GM10847 (cell line): ENCODE measurements around the gene ITGB3.

Source experiments
- POLR2A ChIP-seq: IDR thresholded peaks from 2 replicates; pipeline ENCODE4 v1.6.1; 2011; ENCODE audit not compliant: insufficient read length; ENCODE audit errors: extremely low read depth

Gene ITGB3

GRCh38 chr17:47280072-47280811 lies 26.6 kb downstream of the ITGB3 start:
- TF ChIP-seq POLR2A: no peak

- TF ChIP-seq POLR2A: no peak
Observed at GRCh38 chr17:47281216-47281615, 27.6 kb downstream of the ITGB3 start.

- no peak for TF ChIP-seq POLR2A
Observed at GRCh38 chr17:47285003-47285402, 31.4 kb downstream of the ITGB3 start.

- no peak for TF ChIP-seq POLR2A
Observed at GRCh38 chr17:47286198-47286914, 32.7 kb downstream of the ITGB3 start.

GRCh38 chr17:47287068-47287467 lies 33.4 kb downstream of the ITGB3 start:
- TF ChIP-seq POLR2A: no peak

GRCh38 chr17:47287639-47288038 lies 34.0 kb downstream of the ITGB3 start:
- TF ChIP-seq POLR2A: no peak

- no peak for TF ChIP-seq POLR2A
Observed at GRCh38 chr17:47288531-47289116, 35.0 kb downstream of the ITGB3 start.

GRCh38 chr17:47289302-47289701 lies 35.7 kb downstream of the ITGB3 start:
- no peak for TF ChIP-seq POLR2A

GRCh38 chr17:47290870-47291241 lies 37.2 kb downstream of the ITGB3 start:
- no peak for TF ChIP-seq POLR2A

GRCh38 chr17:47291242-47291873 lies 37.7 kb downstream of the ITGB3 start:
- no peak for TF ChIP-seq POLR2A

- TF ChIP-seq POLR2A: no peak
Observed at GRCh38 chr17:47292206-47292605, 38.6 kb downstream of the ITGB3 start.

- no peak for TF ChIP-seq POLR2A
Observed at GRCh38 chr17:47295037-47295873, 41.6 kb downstream of the ITGB3 start.

GRCh38 chr17:47295874-47296255 lies 42.2 kb downstream of the ITGB3 start:
- TF ChIP-seq POLR2A: no peak

GRCh38 chr17:47297661-47298400 lies 44.2 kb downstream of the ITGB3 start:
- TF ChIP-seq POLR2A: no peak
